H1 (cell line): ENCODE data around the gene RBFOX1. TPM values are rescaled to one million over a fixed set of nuclear protein-coding genes. Genes with fewer than 3 reads are reported as not detected.

Experiments
- CHD2 ChIP-seq: IDR thresholded peaks from 2 replicates; pipeline ENCODE4 v1.6.1; 2012; ENCODE audit warnings: low read length, improper control_type of control experiment
- GTF2F1 ChIP-seq: IDR thresholded peaks from 2 replicates; pipeline ENCODE4 v1.6.1; 2012; ENCODE audit warnings: low read depth, low read length, improper control_type of control experiment, borderline replicate concordance
- HDAC2 ChIP-seq, 2 experiments: fragments of 300-600 bp in 1 of 2; sonication (generic) in 1 of 2; IDR thresholded peaks; 2 replicates each; pipeline ENCODE4 v1.6.1; 2011 to 2012; ENCODE audit warnings: low read depth in 2 of 2, low read length in 2 of 2, mild to moderate bottlenecking in 2 of 2, moderate library complexity in 2 of 2, borderline replicate concordance in 1 of 2, inconsistent platforms in 1 of 2
- HDAC6 ChIP-seq: IDR thresholded peaks from one replicate; pipeline ENCODE4 v1.7.1; 2012; ENCODE audit warnings: low read depth, mild to moderate bottlenecking, inconsistent platforms, low read length, moderate library complexity
- POLR2AphosphoS5 ChIP-seq: IDR thresholded peaks from 2 replicates; pipeline ENCODE4 v1.6.1; 2011; ENCODE audit warnings: low read depth, low read length
- SP2 ChIP-seq: IDR thresholded peaks from 2 replicates; pipeline ENCODE4 v1.6.1; 2012; ENCODE audit warnings: mild to moderate bottlenecking, low read length, inconsistent platforms
- ZNF274 ChIP-seq: IDR thresholded peaks from 2 replicates; pipeline ENCODE4 v1.7.0; 2012; ENCODE audit warnings: low read length, borderline replicate concordance; ENCODE audit errors: extremely low read depth
- polyA plus RNA-seq, 7 experiments: library from polyadenylated mRNA; depleted of rRNA in 3 of 7; stranded (reverse) in 5 of 7; unstranded in 2 of 7; fragments of >200 nt in 5 of 7; fragments of 200-250 nt in 2 of 7; gene quantifications; 1 replicate in 5 of 7; 2 replicates in 1 of 7; 4 replicates in 1 of 7; pipeline versions ENCODE4 v1.2.1 to v1.2.3, GENCODE V29; 2011 to 2013; ENCODE audit warnings: missing spikeins in 2 of 7, mixed read lengths in 2 of 7
- total RNA-seq: library from RNA; stranded (reverse); fragmentation: NEBNext Ultra II Directional; extraction: Animal tissue kit (Norgen Biotek cat#: 25700); gene quantifications from 2 replicates; pipeline ENCODE4 v1.2.1, GENCODE V29; 2021
- TF ChIP-seq, protein P1 (sequence below): IDR thresholded peaks from 2 replicates; pipeline ENCODE4 v1.6.1; 2012; ENCODE audit warnings: low read length, inconsistent platforms

Gene RBFOX1
- total and polyA plus RNA-seq, 2 of the 8 experiments (the other 6 are each of a cell fraction or from before 2014, with no cell fraction given): 1.7 to 2.8 TPM

DNA sequence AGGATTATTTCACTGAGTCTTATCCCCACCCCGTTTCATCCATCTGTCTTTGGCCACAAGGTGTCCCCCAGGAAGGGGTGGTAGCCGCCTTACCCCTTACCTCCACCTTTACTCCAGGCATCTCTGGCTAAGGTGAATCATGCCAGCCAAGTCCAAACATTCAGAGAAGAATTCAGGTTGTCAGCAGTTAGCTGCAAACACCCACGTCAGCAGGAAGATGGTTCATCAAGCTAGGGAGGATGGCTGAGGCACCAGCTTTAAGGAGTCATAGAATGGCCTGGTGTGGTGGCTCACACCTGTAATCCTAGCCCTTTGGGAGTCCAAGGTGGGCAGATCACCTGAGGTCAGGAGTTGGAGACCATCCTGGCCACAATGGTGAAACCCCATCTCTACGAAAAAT, 61.0 kb downstream of the RBFOX1 start (continued):
- no peak for TF ChIP-seq POLR2AphosphoS5
- TF ChIP-seq, protein P1, sequence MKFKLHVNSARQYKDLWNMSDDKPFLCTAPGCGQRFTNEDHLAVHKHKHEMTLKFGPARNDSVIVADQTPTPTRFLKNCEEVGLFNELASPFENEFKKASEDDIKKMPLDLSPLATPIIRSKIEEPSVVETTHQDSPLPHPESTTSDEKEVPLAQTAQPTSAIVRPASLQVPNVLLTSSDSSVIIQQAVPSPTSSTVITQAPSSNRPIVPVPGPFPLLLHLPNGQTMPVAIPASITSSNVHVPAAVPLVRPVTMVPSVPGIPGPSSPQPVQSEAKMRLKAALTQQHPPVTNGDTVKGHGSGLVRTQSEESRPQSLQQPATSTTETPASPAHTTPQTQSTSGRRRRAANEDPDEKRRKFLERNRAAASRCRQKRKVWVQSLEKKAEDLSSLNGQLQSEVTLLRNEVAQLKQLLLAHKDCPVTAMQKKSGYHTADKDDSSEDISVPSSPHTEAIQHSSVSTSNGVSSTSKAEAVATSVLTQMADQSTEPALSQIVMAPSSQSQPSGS: no peak
- no peak for TF ChIP-seq HDAC6
- no peak for TF ChIP-seq CHD2
- no peak for TF ChIP-seq ZNF274
- no peak for TF ChIP-seq HDAC2 (IDR thresholded peaks at IDR 0.05; ENCODE audit: borderline replicate concordance in 1 of 2, low read depth in 2 of 2, low read length in 2 of 2)
- no peak for TF ChIP-seq SP2
- TF ChIP-seq GTF2F1: no peak
